ENCODE data around the gene DHX32.
"Not testable (repeated sequence)": the region's sequence is repeated elsewhere in the genome, so short reads cannot be mapped to it uniquely, and the experiment has no call there.

The DHX32 gene

DNA sequence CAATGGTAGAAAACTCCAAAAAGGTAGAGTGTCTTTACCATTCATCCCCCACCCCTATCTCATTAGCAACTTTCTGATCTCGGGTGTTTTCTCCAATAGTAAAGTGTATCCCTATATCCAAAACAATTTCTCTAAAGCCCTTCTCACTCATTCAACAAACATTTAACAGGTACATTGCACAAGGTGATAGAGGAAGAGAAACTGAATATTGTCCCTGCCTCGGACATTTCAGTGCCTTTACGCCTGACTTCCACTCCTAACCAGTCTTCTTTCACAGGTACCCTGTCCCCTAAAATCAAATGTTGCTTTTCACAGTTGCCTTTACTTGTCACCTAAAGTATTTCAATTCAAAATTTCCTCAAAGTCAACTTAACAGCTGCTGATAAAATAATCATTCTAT, 13.1 kb upstream of the DHX32 start:
- not testable (repeated sequence) for H3K4me3 ChIP-seq (ENCODE audit: control insufficient read depth, low read depth, low read length); DNase-seq (ENCODE audit: low read depth)

DNA sequence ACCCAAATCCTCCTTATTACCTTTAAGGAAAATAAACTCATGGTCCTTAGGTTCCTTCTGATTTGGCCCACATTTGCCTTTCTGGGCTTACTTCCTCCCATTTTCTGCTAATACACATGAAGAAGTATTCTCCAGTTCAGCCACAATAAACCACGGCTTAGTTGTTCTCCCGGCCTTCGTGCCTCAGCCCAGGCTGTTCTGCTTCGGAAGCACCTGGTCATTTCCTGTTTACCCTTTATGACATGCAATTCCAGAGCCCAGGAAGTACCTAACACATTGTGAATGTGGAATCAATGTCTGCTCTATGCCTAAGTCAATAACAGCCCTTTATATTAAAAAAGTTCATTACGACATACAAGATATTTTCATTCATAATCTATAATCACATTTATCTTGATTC, 11.3 kb upstream of the DHX32 start:
- not testable (repeated sequence) for H3K4me3 ChIP-seq (ENCODE audit: control insufficient read depth, low read depth, low read length); DNase-seq (ENCODE audit: low read depth)

DNA sequence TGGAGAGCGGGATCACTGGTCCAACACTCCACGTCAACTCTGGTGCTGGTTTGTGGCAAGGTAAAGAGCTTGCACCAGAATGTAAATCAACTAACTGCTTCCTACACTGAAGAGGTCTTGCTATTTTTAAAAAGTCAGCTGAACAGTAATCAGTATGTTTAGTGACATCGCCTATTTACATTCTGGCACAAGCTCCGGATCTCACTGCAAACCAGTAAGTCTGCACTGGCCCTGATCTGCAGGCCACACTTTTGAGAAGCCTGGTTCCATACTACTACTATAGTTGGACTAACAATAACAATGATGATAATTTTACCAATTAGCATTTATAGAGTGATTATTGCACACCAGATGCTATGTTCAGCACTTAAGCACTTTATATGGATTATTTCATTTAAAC, 8.3 kb upstream of the DHX32 start:
- DNase-seq (ENCODE audit: low read depth); H3K4me3 ChIP-seq (ENCODE audit: control insufficient read depth, low read depth, low read length): not testable (repeated sequence)

DNA sequence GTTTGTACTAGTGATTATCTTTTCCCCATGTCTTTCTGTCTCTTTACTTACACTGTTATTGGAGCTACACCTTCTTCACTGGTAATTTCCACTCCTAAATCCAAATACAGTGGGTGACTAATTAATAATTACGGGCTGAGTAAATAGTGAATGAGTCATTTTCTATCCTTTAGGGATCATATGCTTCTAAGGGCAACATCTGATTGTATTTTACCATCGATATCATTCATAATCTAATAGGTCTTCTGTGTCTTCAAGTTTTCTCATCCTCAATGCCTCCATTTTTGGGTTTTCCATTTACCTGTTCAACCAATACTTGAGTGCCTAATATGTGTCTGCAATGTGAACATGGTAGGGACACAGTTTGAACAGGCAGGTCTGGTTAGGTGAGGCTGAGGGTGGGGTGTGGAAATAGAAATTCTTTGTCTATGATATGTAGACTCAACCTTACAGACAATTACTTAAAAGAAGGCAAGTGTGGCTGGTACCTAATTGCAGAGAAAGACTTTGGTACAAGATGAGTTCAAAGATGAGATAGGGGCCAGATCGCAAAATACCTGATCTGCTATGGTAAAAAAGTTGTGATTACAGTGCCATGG, 5.9 kb upstream of the DHX32 start:
- H3K4me3 ChIP-seq (ENCODE audit: control insufficient read depth, low read depth, low read length): no peak overlapping the region
- peak; percentile 24 for DNase-seq (ENCODE audit: low read depth)
- TF ChIP-seq, protein P1, sequence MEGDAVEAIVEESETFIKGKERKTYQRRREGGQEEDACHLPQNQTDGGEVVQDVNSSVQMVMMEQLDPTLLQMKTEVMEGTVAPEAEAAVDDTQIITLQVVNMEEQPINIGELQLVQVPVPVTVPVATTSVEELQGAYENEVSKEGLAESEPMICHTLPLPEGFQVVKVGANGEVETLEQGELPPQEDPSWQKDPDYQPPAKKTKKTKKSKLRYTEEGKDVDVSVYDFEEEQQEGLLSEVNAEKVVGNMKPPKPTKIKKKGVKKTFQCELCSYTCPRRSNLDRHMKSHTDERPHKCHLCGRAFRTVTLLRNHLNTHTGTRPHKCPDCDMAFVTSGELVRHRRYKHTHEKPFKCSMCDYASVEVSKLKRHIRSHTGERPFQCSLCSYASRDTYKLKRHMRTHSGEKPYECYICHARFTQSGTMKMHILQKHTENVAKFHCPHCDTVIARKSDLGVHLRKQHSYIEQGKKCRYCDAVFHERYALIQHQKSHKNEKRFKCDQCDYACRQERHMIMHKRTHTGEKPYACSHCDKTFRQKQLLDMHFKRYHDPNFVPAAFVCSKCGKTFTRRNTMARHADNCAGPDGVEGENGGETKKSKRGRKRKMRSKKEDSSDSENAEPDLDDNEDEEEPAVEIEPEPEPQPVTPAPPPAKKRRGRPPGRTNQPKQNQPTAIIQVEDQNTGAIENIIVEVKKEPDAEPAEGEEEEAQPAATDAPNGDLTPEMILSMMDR (conservative IDR thresholded peaks at IDR 0.05; ENCODE audit: control insufficient read depth, insufficient read depth, low read depth, low read length): no peak

DNA sequence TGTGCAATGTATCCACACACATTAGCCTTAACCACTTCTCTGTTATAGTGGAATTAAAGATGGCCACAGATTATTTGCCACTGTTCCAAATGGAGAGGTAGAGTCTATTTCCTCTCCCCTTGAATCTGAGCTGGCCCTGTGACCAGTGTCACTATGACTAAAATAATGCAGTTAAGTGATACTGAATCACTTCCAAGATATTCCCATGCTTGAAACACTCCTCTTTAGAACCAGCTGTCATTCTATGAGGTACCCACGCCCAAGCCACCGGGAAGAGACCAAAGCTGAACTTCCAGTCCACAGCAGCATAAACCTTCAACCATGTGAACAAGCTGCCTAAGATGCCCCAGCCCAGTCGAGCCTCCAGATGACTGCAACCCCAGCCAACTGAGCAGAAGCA, 2.1 kb upstream of the DHX32 start:
- H3K4me3 ChIP-seq (ENCODE audit: control insufficient read depth, low read depth, low read length): no peak overlapping the region
- DNase-seq (ENCODE audit: low read depth): no peak
- TF ChIP-seq, protein P1 (conservative IDR thresholded peaks at IDR 0.05; ENCODE audit: control insufficient read depth, insufficient read depth, low read depth, low read length): no peak

DNA sequence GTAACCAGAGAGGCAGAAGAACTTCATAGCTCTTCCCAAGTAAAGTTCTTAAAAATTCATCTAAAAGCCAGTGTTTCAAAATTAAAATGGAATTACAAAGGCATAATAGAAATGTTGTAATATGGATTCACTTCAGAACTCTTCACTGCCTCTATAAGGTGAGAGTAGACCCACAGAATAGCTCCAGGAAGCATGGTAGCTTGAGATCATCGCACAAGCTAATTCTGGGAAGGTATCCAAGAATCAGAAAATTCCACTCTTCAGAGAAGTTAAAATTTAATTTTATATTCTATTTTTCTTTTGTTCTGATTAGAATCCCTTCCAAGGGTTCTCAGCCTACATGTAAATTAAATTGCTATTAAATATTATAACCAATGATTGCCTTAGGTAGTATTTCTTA, 1.5 kb upstream of the DHX32 start:
- no peak for DNase-seq (ENCODE audit: low read depth)
- TF ChIP-seq, protein P1 (conservative IDR thresholded peaks at IDR 0.05; ENCODE audit: control insufficient read depth, insufficient read depth, low read depth, low read length): no peak
- H3K4me3 ChIP-seq (ENCODE audit: control insufficient read depth, low read depth, low read length): no peak overlapping the region

DNA sequence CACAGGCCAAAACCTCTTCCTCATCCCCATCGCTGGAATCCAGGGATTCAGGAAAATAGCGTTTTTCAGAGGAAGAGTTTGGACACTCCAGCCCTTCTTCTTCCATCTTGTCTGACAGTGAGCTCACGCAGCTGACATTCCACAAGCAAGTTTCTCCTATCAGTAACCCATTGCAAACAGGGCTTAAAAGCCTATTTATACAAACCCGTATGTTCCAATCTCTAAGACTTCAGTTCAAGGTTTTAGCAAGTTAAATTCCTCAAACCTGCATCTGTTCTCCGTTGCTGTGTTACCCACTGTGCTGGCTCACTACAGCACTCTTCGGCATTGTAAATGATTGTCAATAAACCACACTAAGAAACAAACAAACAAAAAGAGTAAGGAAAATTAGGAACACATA, 373 bp downstream of the DHX32 start:
- TF ChIP-seq, protein P1 (conservative IDR thresholded peaks at IDR 0.05; ENCODE audit: control insufficient read depth, insufficient read depth, low read depth, low read length): no peak
- DNase-seq (ENCODE audit: low read depth): no peak
- H3K4me3 ChIP-seq (ENCODE audit: control insufficient read depth, low read depth, low read length): no peak overlapping the region

DNA sequence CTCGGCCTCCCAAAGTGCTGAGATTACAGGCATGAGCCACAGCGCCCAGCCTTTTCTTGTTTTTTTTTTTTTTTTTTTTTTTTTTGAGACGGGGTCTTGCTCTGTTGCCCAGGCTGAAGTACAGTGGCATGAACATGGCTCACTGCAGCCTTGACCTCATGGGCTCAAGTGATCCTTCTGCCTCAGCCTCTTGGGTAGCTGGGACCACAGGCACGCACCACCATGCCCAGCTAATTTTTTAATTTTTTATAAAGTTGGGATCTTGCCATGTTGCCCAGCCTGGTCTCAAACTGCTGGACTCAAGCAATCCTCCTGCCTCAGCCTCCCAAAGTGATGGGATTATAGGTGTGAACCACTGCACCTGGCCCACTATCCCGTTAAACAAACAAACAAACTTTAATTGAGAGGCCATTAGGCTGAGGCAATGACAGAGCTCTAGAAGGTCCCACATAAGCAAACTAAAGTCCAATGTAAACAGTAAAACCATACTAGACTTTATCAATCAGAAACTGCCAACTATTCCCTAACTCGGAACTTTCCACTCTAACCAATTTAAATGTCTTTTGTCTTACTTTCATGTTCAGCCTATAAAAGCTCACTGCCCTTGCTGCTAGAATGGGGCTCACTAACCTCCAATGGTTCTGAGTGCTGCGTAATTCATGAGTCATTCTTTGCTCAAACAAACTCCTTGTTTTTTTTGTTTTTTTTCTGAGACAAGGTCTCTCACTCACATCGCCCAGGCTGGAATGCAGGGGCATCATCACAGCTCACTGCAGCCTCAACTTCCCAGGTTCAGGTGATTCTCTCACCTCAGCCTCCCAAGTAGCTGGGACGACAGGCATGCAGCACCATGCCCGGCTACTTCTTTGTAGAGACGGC, 1.9 kb downstream of the DHX32 start:
- DNase-seq (ENCODE audit: low read depth): peak; percentile 88
- H3K4me3 ChIP-seq (ENCODE audit: control insufficient read depth, low read depth, low read length): no peak overlapping the region
- TF ChIP-seq, protein P1 (conservative IDR thresholded peaks at IDR 0.05; ENCODE audit: control insufficient read depth, insufficient read depth, low read depth, low read length): no peak
